ENCODE results near the gene CHD5.

CHD5 gene

GRCh38 chr1:6117624-6118023, 62.5 kb downstream of the CHD5 start:
- intact Hi-C loops (cut with DNase I; ENCODE audit: low total_unique reads): no loop called here

GRCh38 chr1:6117064-6117463, 63.1 kb downstream of the CHD5 start:
- intact Hi-C loops (cut with DNase I; ENCODE audit: low total_unique reads): no loop called here
- DNase-seq: no peak
- H3K9me3 ChIP-seq: peaks cover 0 to 12% (median 7%) of the 10 kb centered on the region in 3 donors
- no peak overlapping the region for H3K4me3 ChIP-seq
- H3K27ac ChIP-seq: no peak overlapping the region
- TF ChIP-seq CTCF (IDR thresholded peaks at IDR 0.05): no peak
- H3K4me1 ChIP-seq: no peaks in the 10 kb centered on the region
- H3K27me3 ChIP-seq: no peaks in the 10 kb centered on the region
- H3K36me3 ChIP-seq: no peaks in the 10 kb centered on the region

More at GRCh38 chr1:6117624-6118023, 62.5 kb downstream of the CHD5 start:
- H3K9me3 ChIP-seq: peaks cover 0 to 12% (median 7%) of the 10 kb centered on the region in 3 donors
- H3K27ac ChIP-seq: no peak overlapping the region
- no peak overlapping the region for H3K4me3 ChIP-seq
- H3K36me3 ChIP-seq: no peaks in the 10 kb centered on the region
- H3K27me3 ChIP-seq: no peaks in the 10 kb centered on the region
- TF ChIP-seq CTCF (IDR thresholded peaks at IDR 0.05): no peak
- no peak for DNase-seq
- no peaks in the 10 kb centered on the region for H3K4me1 ChIP-seq

- H3K9me3 ChIP-seq: peaks cover 0 to 12% (median 7%) of the 10 kb centered on the region in 3 donors
- no peak for TF ChIP-seq CTCF (IDR thresholded peaks at IDR 0.05)
- intact Hi-C loops (cut with DNase I; ENCODE audit: low total_unique reads): no loop called here
Observed at GRCh38 chr1:6116137-6116536, 64.0 kb downstream of the CHD5 start.

GRCh38 chr1:6113745-6114144, 66.4 kb downstream of the CHD5 start:
- Histone ChIP-seq H3K4me1 (no peaks in the 10 kb centered on the region), H3K27me3 (peaks cover 0 to 15% of the 10 kb centered on the region in 2 donors), H3K36me3 (peaks cover 0 to 8% (median 0%) of the 10 kb centered on the region in 3 donors), H3K27ac (no peak overlapping the region), H3K9me3 (peaks cover 0 to 12% (median 7%) of the 10 kb centered on the region in 3 donors), H3K4me3 (no peak overlapping the region)
- intact Hi-C loops (cut with DNase I; ENCODE audit: low total_unique reads): no loop called here
- no peak for TF ChIP-seq CTCF (IDR thresholded peaks at IDR 0.05)
- no peak for DNase-seq

More at GRCh38 chr1:6116137-6116536, 64.0 kb downstream of the CHD5 start:
- H3K36me3 ChIP-seq: no peaks in the 10 kb centered on the region
- no peak for DNase-seq
- H3K27me3 ChIP-seq: no peaks in the 10 kb centered on the region
- H3K4me1 ChIP-seq: no peaks in the 10 kb centered on the region
- H3K27ac ChIP-seq: no peak overlapping the region
- H3K4me3 ChIP-seq: no peak overlapping the region

- no peaks in the 10 kb centered on the region for H3K4me1 ChIP-seq
- H3K27ac ChIP-seq: no peak overlapping the region
- no peak for DNase-seq
- H3K36me3 ChIP-seq: peaks cover 0 to 8% (median 0%) of the 10 kb centered on the region in 3 donors
- peaks cover 0 to 17% of the 10 kb centered on the region in 2 donors for H3K27me3 ChIP-seq
- peaks cover 0 to 12% (median 7%) of the 10 kb centered on the region in 3 donors for H3K9me3 ChIP-seq
- no peak for TF ChIP-seq CTCF (IDR thresholded peaks at IDR 0.05)
- no peak overlapping the region for H3K4me3 ChIP-seq
- intact Hi-C loops (cut with DNase I; ENCODE audit: low total_unique reads): no loop called here
Observed at GRCh38 chr1:6113116-6113515, 67.0 kb downstream of the CHD5 start.

GRCh38 chr1:6112690-6113005, 67.5 kb downstream of the CHD5 start:
- Histone ChIP-seq H3K9me3 (peaks cover 0 to 8% (median 7%) of the 10 kb centered on the region in 3 donors), H3K27me3 (peaks cover 0 to 17% of the 10 kb centered on the region in 2 donors), H3K36me3 (peaks cover 0 to 8% (median 0%) of the 10 kb centered on the region in 3 donors), H3K27ac (no peak overlapping the region), H3K4me3 (no peak overlapping the region), H3K4me1 (no peaks in the 10 kb centered on the region)
- no peak for TF ChIP-seq CTCF (IDR thresholded peaks at IDR 0.05)
- no peak for DNase-seq
- intact Hi-C loops (cut with DNase I; ENCODE audit: low total_unique reads): no loop called here

Data from tibial artery (tissue), 4 donors.